Bronchial epithelial cell (primary cell): ENCODE results near the gene OS9. TPM values are rescaled to one million over a fixed set of nuclear protein-coding genes. Genes with fewer than 3 reads are reported as not detected.

ENCODE experiments used
- DNase-seq: peaks from one replicate; pipeline ENCODE4 v3.0.0-alpha.2; 2010; ENCODE audit warnings: low read depth
- FAIRE-seq: peaks from 2 replicates; lab custom pipeline; 2011; peaks lifted over from hg19 to GRCh38; lab: Jason Lieb, UNC
- H3K27me3 ChIP-seq: 2 replicates; pipeline ENCODE4 v1.5.1; 2011; ENCODE audit warnings: low read length; ENCODE audit not compliant: control insufficient read depth, insufficient read depth
- H3K36me3 ChIP-seq: 2 replicates; pipeline ENCODE4 v1.5.1; 2011; ENCODE audit warnings: low read length; ENCODE audit not compliant: control insufficient read depth, insufficient read depth
- H3K4me3 ChIP-seq: 2 replicates; pipeline ENCODE4 v1.5.1; 2011; ENCODE audit warnings: mild to moderate bottlenecking, low read depth, low read length, control low read depth
- total RNA-seq: library from RNA; depleted of rRNA; stranded (reverse); fragments of >200 nt; gene quantifications from 2 replicates; pipeline ENCODE4 v1.2.1, GENCODE V29; 2014
- TF ChIP-seq, protein P1 (sequence below): IDR thresholded peaks from 2 replicates; pipeline ENCODE4 v1.5.1; 2011; ENCODE audit warnings: mild to moderate bottlenecking, moderate library complexity, low read length, control low read depth, inconsistent platforms; ENCODE audit not compliant: insufficient read depth, severe bottlenecking

Gene OS9
- total RNA-seq, 1 donor from 2014 or later = 405 TPM

- TF ChIP-seq, protein P1, sequence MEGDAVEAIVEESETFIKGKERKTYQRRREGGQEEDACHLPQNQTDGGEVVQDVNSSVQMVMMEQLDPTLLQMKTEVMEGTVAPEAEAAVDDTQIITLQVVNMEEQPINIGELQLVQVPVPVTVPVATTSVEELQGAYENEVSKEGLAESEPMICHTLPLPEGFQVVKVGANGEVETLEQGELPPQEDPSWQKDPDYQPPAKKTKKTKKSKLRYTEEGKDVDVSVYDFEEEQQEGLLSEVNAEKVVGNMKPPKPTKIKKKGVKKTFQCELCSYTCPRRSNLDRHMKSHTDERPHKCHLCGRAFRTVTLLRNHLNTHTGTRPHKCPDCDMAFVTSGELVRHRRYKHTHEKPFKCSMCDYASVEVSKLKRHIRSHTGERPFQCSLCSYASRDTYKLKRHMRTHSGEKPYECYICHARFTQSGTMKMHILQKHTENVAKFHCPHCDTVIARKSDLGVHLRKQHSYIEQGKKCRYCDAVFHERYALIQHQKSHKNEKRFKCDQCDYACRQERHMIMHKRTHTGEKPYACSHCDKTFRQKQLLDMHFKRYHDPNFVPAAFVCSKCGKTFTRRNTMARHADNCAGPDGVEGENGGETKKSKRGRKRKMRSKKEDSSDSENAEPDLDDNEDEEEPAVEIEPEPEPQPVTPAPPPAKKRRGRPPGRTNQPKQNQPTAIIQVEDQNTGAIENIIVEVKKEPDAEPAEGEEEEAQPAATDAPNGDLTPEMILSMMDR = no peak
- FAIRE-seq (no peak), DNase-seq (peak; percentile 17)
- H3K27me3 ChIP-seq = no peaks in the 10 kb centered on the region
- peak overlapping the region; percentile 71 for H3K4me3 ChIP-seq
- H3K36me3 ChIP-seq = peaks cover 10% of the 10 kb centered on the region
Measured at GRCh38 chr12:57694459-57695019, 607 bp downstream of the OS9 start.

DNA sequence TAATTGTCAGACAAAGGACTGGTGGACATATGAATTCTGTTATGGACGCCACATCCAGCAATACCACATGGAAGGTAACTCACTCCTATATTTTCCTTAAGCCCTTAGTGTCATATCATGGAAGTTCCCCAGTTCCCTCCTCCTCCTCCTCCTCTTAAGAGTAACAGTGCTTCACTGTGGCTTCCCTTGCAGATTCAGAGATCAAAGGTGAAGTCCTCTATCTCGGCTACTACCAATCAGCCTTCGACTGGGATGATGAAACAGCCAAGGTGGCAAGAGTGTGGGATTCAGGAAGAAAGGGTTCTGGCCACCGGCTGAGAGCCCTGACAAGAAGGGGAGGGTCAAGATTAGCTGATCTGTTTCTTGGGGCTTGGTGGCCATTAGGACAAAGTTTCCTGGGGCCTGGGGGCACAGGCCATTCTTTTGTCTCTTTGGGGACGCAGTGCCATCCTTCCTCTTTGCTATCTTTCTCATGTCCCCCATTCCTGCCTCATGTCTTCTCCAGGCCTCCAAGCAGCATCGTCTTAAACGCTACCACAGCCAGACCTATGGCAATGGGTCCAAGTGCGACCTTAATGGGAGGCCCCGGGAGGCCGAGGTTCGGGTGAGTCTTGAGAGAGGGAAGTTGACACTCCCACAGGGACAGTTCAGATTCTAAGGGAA, 2.0 kb downstream of the OS9 start:
- peaks cover 10% of the 10 kb centered on the region for H3K36me3 ChIP-seq
- no peaks in the 10 kb centered on the region for H3K27me3 ChIP-seq
- DNase-seq (no peak), FAIRE-seq (no peak)
- TF ChIP-seq, protein P1 = no peak
- H3K4me3 ChIP-seq = no peak overlapping the region

- Histone ChIP-seq H3K36me3 (peaks cover 10% of the 10 kb centered on the region), H3K4me3 (no peak overlapping the region), H3K27me3 (no peaks in the 10 kb centered on the region)
- DNase-seq (no peak), FAIRE-seq (no peak)
- TF ChIP-seq, protein P1 = no peak
Measured at GRCh38 chr12:57697076-57697475, 3.1 kb downstream of the OS9 start.

- peaks cover 10% of the 10 kb centered on the region for H3K36me3 ChIP-seq
- H3K27me3 ChIP-seq = no peaks in the 10 kb centered on the region
- TF ChIP-seq, protein P1 = no peak
- FAIRE-seq (no peak), DNase-seq (no peak)
- no peak overlapping the region for H3K4me3 ChIP-seq
Measured at GRCh38 chr12:57698414-57698813, 4.5 kb downstream of the OS9 start.

- Histone ChIP-seq H3K27me3 (no peaks in the 10 kb centered on the region), H3K4me3 (no peak overlapping the region), H3K36me3 (peaks cover 10% of the 10 kb centered on the region)
- DNase-seq (no peak), FAIRE-seq (no peak)
- TF ChIP-seq, protein P1 = no peak
Measured at GRCh38 chr12:57700317-57700716, 6.4 kb downstream of the OS9 start.
